Endothelial cell of umbilical vein (primary cell): Measurements from ENCODE around the gene PIEZO2.

ENCODE experiments used
- EZH2 ChIP-seq: IDR thresholded peaks from 2 replicates; pipeline ENCODE4 v1.6.1; 2012; ENCODE audit warnings: borderline replicate concordance, low read depth, mild to moderate bottlenecking, moderate library complexity, low read length, inconsistent platforms; ENCODE audit not compliant: severe bottlenecking
- FOS ChIP-seq: IDR thresholded peaks from 2 replicates; pipeline ENCODE4 v1.6.1; 2011; ENCODE audit warnings: mild to moderate bottlenecking, low read length, moderate library complexity, borderline replicate concordance; ENCODE audit not compliant: insufficient read depth
- JUN ChIP-seq: IDR thresholded peaks from 2 replicates; pipeline ENCODE4 v1.6.1; 2011; ENCODE audit warnings: borderline replicate concordance, low read depth; ENCODE audit not compliant: insufficient read length, insufficient read depth
- MYC ChIP-seq: IDR thresholded peaks from one replicate; pipeline ENCODE4 v1.6.1; 2011; ENCODE audit warnings: mild to moderate bottlenecking, low read depth, low read length
- POLR2A ChIP-seq: IDR thresholded peaks from 2 replicates; pipeline ENCODE4 v1.6.1; 2012; ENCODE audit warnings: low read depth, mild to moderate bottlenecking, control low read depth, low read length
- POLR2AphosphoS5 ChIP-seq: IDR thresholded peaks from 2 replicates; pipeline ENCODE4 v1.6.1; 2012; ENCODE audit warnings: low read depth, mild to moderate bottlenecking, control low read depth, low read length, moderate library complexity; ENCODE audit not compliant: insufficient read depth
- TF ChIP-seq, protein P1 (sequence below), 2 donors: IDR thresholded peaks; 1 replicate in 1 of 2; 2 replicates in 1 of 2; pipeline ENCODE4 v1.5.1; 2011; ENCODE audit warnings: low read length in 2 of 2, mild to moderate bottlenecking in 2 of 2, moderate library complexity in 2 of 2, control low read depth in 1 of 2, inconsistent platforms in 1 of 2, low read depth in 1 of 2; ENCODE audit not compliant: insufficient read depth in 1 of 2; ENCODE audit errors: extremely low read depth in 1 of 2
- TF ChIP-seq, protein P2 (sequence below): IDR thresholded peaks from 2 replicates; pipeline ENCODE4 v1.6.1; 2011; ENCODE audit not compliant: insufficient read depth, insufficient read length

DNA sequence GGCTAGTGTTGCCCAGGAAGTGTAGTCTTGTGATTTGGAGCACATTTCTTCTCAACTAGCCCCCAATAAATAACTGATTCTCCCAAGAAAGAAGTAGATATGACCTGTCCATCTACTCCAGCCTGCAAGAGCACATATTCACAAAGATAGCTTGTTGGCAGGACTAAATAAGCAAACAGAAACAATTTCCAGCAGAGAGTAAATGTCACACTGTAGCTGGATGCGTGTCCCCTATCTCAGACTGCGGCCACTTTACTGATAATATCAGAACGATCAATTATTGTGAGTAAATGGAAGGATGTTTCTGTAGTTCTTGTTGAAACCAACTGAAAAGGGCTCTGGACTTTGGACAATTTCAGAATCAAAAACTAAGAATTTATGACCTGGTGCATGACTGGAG lies 97.9 kb downstream of the PIEZO2 start:
- TF ChIP-seq POLR2A (no peak), FOS (no peak), POLR2AphosphoS5 (no peak), EZH2 (no peak), MYC (no peak), JUN (no peak)
- TF ChIP-seq, protein P1, sequence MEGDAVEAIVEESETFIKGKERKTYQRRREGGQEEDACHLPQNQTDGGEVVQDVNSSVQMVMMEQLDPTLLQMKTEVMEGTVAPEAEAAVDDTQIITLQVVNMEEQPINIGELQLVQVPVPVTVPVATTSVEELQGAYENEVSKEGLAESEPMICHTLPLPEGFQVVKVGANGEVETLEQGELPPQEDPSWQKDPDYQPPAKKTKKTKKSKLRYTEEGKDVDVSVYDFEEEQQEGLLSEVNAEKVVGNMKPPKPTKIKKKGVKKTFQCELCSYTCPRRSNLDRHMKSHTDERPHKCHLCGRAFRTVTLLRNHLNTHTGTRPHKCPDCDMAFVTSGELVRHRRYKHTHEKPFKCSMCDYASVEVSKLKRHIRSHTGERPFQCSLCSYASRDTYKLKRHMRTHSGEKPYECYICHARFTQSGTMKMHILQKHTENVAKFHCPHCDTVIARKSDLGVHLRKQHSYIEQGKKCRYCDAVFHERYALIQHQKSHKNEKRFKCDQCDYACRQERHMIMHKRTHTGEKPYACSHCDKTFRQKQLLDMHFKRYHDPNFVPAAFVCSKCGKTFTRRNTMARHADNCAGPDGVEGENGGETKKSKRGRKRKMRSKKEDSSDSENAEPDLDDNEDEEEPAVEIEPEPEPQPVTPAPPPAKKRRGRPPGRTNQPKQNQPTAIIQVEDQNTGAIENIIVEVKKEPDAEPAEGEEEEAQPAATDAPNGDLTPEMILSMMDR (IDR thresholded peaks at IDR 0.05; ENCODE audit: extremely low read depth in 1 of 2, insufficient read depth in 1 of 2, low read depth in 1 of 2, low read length in 2 of 2) = no peak
- TF ChIP-seq, protein P2, sequence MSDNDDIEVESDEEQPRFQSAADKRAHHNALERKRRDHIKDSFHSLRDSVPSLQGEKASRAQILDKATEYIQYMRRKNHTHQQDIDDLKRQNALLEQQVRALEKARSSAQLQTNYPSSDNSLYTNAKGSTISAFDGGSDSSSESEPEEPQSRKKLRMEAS = no peak
